Endothelial cell (in vitro differentiated cells): ENCODE results near the gene KAT7. TPM values are rescaled to one million over a fixed set of nuclear protein-coding genes. Genes with fewer than 3 reads are reported as not detected.
A peak's percentile ranks its signal among the peaks of the same experiment; 100 is the strongest.

Experiments
- DNase-seq: peaks from one replicate; pipeline ENCODE4 v3.0.0; 2021; ENCODE audit warnings: low spot score
- H3K27ac Mint-ChIP-seq: one replicate; pipeline ENCODE4 v1.8.0; 2021; ENCODE audit warnings: mixed read lengths, inconsistent platforms; ENCODE audit not compliant: unreplicated experiment
- H3K27me3 Mint-ChIP-seq: one replicate; pipeline ENCODE4 v1.8.0; 2021; ENCODE audit warnings: mild to moderate bottlenecking, moderate library complexity, mixed read lengths, inconsistent platforms; ENCODE audit not compliant: unreplicated experiment
- H3K36me3 Mint-ChIP-seq: one replicate; pipeline ENCODE4 v1.8.0; 2021; ENCODE audit warnings: mild to moderate bottlenecking, low read depth, mixed read lengths, inconsistent platforms; ENCODE audit not compliant: unreplicated experiment
- H3K4me1 Mint-ChIP-seq: one replicate; pipeline ENCODE4 v1.8.0; 2021; ENCODE audit warnings: mild to moderate bottlenecking, mixed read lengths, inconsistent platforms; ENCODE audit not compliant: unreplicated experiment
- H3K4me3 Mint-ChIP-seq: one replicate; pipeline ENCODE4 v1.8.0; 2021; ENCODE audit warnings: mild to moderate bottlenecking, mixed read lengths, inconsistent platforms; ENCODE audit not compliant: unreplicated experiment
- H3K9me3 Mint-ChIP-seq: one replicate; pipeline ENCODE4 v1.8.0; 2021; ENCODE audit warnings: mixed read lengths, inconsistent platforms; ENCODE audit not compliant: unreplicated experiment
- total RNA-seq: library from RNA; stranded (reverse); fragmentation: NEBNext Ultra II Directional; extraction: Animal tissue kit (Norgen Biotek cat#: 25700); gene quantifications from one replicate; pipeline ENCODE4 v1.2.1, GENCODE V29; 2021; ENCODE audit not compliant: unreplicated experiment
- TF ChIP-seq, protein P1 (sequence below): fragments of 200-600 bp; sonication (generic); IDR thresholded peaks from one replicate; pipeline ENCODE4 v1.5.0; 2021; ENCODE audit warnings: antibody characterized with exemption; ENCODE audit not compliant: unreplicated experiment

KAT7 gene
- total RNA-seq, 1 donor from 2014 or later: 307 TPM

- H3K4me1 Mint-ChIP-seq: peaks cover 12% of the 10 kb centered on the region
- peak overlapping the region; percentile 89 for H3K4me3 Mint-ChIP-seq
- TF ChIP-seq, protein P1, sequence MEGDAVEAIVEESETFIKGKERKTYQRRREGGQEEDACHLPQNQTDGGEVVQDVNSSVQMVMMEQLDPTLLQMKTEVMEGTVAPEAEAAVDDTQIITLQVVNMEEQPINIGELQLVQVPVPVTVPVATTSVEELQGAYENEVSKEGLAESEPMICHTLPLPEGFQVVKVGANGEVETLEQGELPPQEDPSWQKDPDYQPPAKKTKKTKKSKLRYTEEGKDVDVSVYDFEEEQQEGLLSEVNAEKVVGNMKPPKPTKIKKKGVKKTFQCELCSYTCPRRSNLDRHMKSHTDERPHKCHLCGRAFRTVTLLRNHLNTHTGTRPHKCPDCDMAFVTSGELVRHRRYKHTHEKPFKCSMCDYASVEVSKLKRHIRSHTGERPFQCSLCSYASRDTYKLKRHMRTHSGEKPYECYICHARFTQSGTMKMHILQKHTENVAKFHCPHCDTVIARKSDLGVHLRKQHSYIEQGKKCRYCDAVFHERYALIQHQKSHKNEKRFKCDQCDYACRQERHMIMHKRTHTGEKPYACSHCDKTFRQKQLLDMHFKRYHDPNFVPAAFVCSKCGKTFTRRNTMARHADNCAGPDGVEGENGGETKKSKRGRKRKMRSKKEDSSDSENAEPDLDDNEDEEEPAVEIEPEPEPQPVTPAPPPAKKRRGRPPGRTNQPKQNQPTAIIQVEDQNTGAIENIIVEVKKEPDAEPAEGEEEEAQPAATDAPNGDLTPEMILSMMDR: no peak
- peaks cover 6% of the 10 kb centered on the region for H3K27me3 Mint-ChIP-seq
- no peak for DNase-seq
- H3K36me3 Mint-ChIP-seq: no peaks in the 10 kb centered on the region
- H3K9me3 Mint-ChIP-seq: no peaks in the 10 kb centered on the region
- peak overlapping the region; percentile 27 for H3K27ac Mint-ChIP-seq
Measured at GRCh38 chr17:49764559-49765180, 23.8 kb upstream of the KAT7 start.

DNA sequence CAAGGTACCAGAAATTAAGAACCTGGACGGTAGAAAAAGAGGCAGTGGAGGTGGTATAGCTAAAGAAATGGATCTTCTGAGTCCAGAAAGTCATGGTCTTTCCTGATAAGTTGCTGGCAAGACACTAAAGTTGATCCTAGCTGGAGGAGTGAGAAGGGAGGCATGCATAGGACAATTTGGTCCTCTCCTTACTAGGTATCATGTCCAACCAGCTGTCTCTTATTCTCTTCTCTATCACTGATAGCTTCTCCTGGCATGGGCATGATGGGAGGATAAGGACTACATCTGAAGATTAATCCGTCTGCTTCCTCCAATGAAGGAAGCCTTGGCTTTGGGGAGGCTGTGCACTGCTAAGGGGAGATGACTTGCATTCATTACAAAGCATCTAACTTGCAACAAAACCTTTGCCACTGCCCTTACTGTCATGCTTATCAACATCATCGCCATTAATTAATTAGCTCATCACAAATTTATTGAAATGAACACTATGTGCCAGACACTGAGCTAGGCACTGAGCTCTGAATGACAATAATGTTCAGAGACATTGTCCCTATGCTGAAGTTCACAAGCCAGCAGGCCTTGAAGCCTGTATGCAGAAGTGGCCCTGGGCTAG lies 21.5 kb upstream of the KAT7 start:
- TF ChIP-seq, protein P1: no peak
- Mint-ChIP-seq H3K36me3 (no peaks in the 10 kb centered on the region), H3K4me1 (peaks cover 12% of the 10 kb centered on the region), H3K27ac (no peak overlapping the region), H3K27me3 (peaks cover 6% of the 10 kb centered on the region), H3K4me3 (no peak overlapping the region), H3K9me3 (no peaks in the 10 kb centered on the region)
- DNase-seq: no peak

GRCh38 chr17:49775546-49776260 lies 12.8 kb upstream of the KAT7 start:
- peaks cover 3% of the 10 kb centered on the region for H3K4me1 Mint-ChIP-seq
- TF ChIP-seq, protein P1: no peak
- no peak for DNase-seq
- no peaks in the 10 kb centered on the region for H3K27me3 Mint-ChIP-seq
- H3K27ac Mint-ChIP-seq: no peak overlapping the region
- H3K9me3 Mint-ChIP-seq: no peaks in the 10 kb centered on the region
- no peak overlapping the region for H3K4me3 Mint-ChIP-seq
- no peaks in the 10 kb centered on the region for H3K36me3 Mint-ChIP-seq

GRCh38 chr17:49776551-49777300 lies 11.8 kb upstream of the KAT7 start:
- peaks cover 3% of the 10 kb centered on the region for H3K4me1 Mint-ChIP-seq
- H3K36me3 Mint-ChIP-seq: no peaks in the 10 kb centered on the region
- H3K4me3 Mint-ChIP-seq: no peak overlapping the region
- no peaks in the 10 kb centered on the region for H3K27me3 Mint-ChIP-seq
- no peak overlapping the region for H3K27ac Mint-ChIP-seq
- no peak for DNase-seq
- H3K9me3 Mint-ChIP-seq: no peaks in the 10 kb centered on the region
- TF ChIP-seq, protein P1: no peak
